Panc1 (cell line): ENCODE data around the gene SPTBN1. TPM values are rescaled to one million over a fixed set of nuclear protein-coding genes. Genes with fewer than 3 reads are reported as not detected.

Experiments used
- ATAC-seq: fragments of 200-7000 bp; cut with Tn5 transposase; 2 replicates; pipeline ENCODE4 v1.9.1; 2020; ENCODE audit warnings: mild to moderate bottlenecking, moderate library complexity
- BruUV-seq: library from RNA; stranded (reverse); fragments of 400-500 nt; replicated peaks from 2 replicates; lab custom pipeline; 2021; lab: Mats Ljungman, UMichigan
- CTCF ChIA-PET: fragments of 300-600 bp; sonication (Branson Sonifier 250); formaldehyde crosslinking; loops from one replicate; lab custom pipeline; 2022; ENCODE audit warnings: antibody characterized with exemption; lab: Charles Lee
- POLR2A ChIA-PET: fragments of 300-600 bp; sonication (Branson Sonifier 250); formaldehyde crosslinking; loops from one replicate; lab custom pipeline; 2022; ENCODE audit warnings: antibody characterized with exemption; lab: Charles Lee
- DNase-seq: peaks from one replicate; pipeline ENCODE4 v3.0.0-alpha.2; 2010; ENCODE audit warnings: low read depth, low spot score
- H3K27ac ChIP-seq: 2 replicates; pipeline ENCODE4 v1.5.1; 2011; ENCODE audit warnings: mild to moderate bottlenecking, low read length, inconsistent platforms
- H3K27me3 ChIP-seq: fragments of 200-500 bp; sonication (Bioruptor generic); 2 replicates; pipeline ENCODE4 v1.6.0; 2014; ENCODE audit warnings: low read length, inconsistent platforms; ENCODE audit not compliant: control insufficient read depth, insufficient read depth
- H3K36me3 ChIP-seq: fragments of 200-500 bp; sonication (Bioruptor generic); 2 replicates; pipeline ENCODE4 v1.5.1; 2014; ENCODE audit warnings: inconsistent platforms, mild to moderate bottlenecking, low read length, moderate library complexity; ENCODE audit not compliant: control insufficient read depth, insufficient read depth
- H3K4me1 ChIP-seq: 2 replicates; pipeline ENCODE4 v1.5.1; 2011; ENCODE audit warnings: inconsistent platforms, mild to moderate bottlenecking, low read length, moderate library complexity; ENCODE audit not compliant: control insufficient read depth, insufficient read depth
- H3K4me3 ChIP-seq, 2 experiments: 2 replicates each; pipeline ENCODE4 v1.5.1; 2011 to 2012; ENCODE audit warnings: low read depth in 2 of 2, low read length in 2 of 2, mild to moderate bottlenecking in 2 of 2, inconsistent platforms in 1 of 2, moderate library complexity in 1 of 2
- H3K9me3 ChIP-seq: fragments of 200-500 bp; sonication (Bioruptor generic); 2 replicates; pipeline ENCODE4 v1.5.1; 2014; ENCODE audit warnings: low read depth, mild to moderate bottlenecking, inconsistent platforms, low read length, moderate library complexity; ENCODE audit not compliant: control insufficient read depth, insufficient read depth
- CTCF ChIP-seq: fragments of 450-650 bp; IDR thresholded peaks from 2 replicates; pipeline ENCODE4 v1.5.1; 2017; ENCODE audit warnings: mild to moderate bottlenecking
- POLR2AphosphoS5 ChIP-seq: IDR thresholded peaks from 2 replicates; pipeline ENCODE4 v1.6.1; 2012; ENCODE audit warnings: mild to moderate bottlenecking, low read depth, low read length, moderate library complexity
- REST ChIP-seq, 2 experiments: IDR thresholded peaks; 2 replicates each; pipeline ENCODE4 v1.6.1; 2011 to 2012; ENCODE audit warnings: low read depth in 2 of 2, control low read depth in 1 of 2, low read length in 1 of 2, mild to moderate bottlenecking in 1 of 2, moderate library complexity in 1 of 2; ENCODE audit not compliant: insufficient read depth in 1 of 2
- SIN3A ChIP-seq: IDR thresholded peaks from 2 replicates; pipeline ENCODE4 v1.6.1; 2012; ENCODE audit warnings: low read depth, mild to moderate bottlenecking, low read length, moderate library complexity, borderline replicate concordance; ENCODE audit not compliant: insufficient read depth
- TCF7L2 ChIP-seq: IDR thresholded peaks from 2 replicates; pipeline ENCODE4 v1.6.1; 2011; ENCODE audit warnings: mild to moderate bottlenecking, low read depth, low read length, inconsistent platforms
- in situ Hi-C: cut with HindIII; loops from 2 replicates; pipeline ENCODE4 v1.10.0; 2016; ENCODE audit warnings: low sequenced_read_pairs, low pct_unique_long_range_greater_than_20kb
- intact Hi-C: fragments of 100-400 bp; cut with micrococcal nuclease; formaldehyde crosslinking; loops from one replicate; pipeline ENCODE4 v1.10.0; 2022; ENCODE audit not compliant: unreplicated experiment
- total RNA-seq: library from RNA; stranded (reverse); gene quantifications from one replicate; pipeline ENCODE4 v1.2.1, GENCODE V29; 2021; ENCODE audit not compliant: unreplicated experiment

Gene SPTBN1
- total RNA-seq, 1 experiment from 2014 or later = 169 TPM

GRCh38 chr2:54639609-54640008, 183.5 kb downstream of the SPTBN1 start:
- no peak overlapping the region for H3K27ac ChIP-seq
- ATAC-seq = no peak
- no peaks in the 10 kb centered on the region for H3K9me3 ChIP-seq
- ChIA-PET POLR2A (no interaction called here), CTCF (no interaction called here)
- in situ Hi-C loops (no loop called here), intact Hi-C loops (no loop called here)
- H3K4me1 ChIP-seq = no peaks in the 10 kb centered on the region
- no peak overlapping the region for H3K4me3 ChIP-seq
- H3K36me3 ChIP-seq = peaks cover 44% of the 10 kb centered on the region
- DNase-seq = no peak
- H3K27me3 ChIP-seq = no peaks in the 10 kb centered on the region
- no TSS peak for BruUV-seq
- TF ChIP-seq CTCF (no peak), TCF7L2 (no peak), POLR2AphosphoS5 (no peak), SIN3A (no peak), REST (IDR thresholded peaks at IDR 0.05; ENCODE audit: insufficient read depth in 1 of 2, low read depth in 2 of 2, low read length in 1 of 2) (no peak)

GRCh38 chr2:54640834-54641540, 184.9 kb downstream of the SPTBN1 start:
- intact Hi-C loops = no loop called here

More at GRCh38 chr2:54640834-54641540, 184.9 kb downstream of the SPTBN1 start:
- ChIA-PET CTCF (no interaction called here), POLR2A (no interaction called here)
- no peak for TF ChIP-seq TCF7L2
- TF ChIP-seq POLR2AphosphoS5 = no peak
- TF ChIP-seq SIN3A = no peak
- no peak for TF ChIP-seq CTCF
- TF ChIP-seq REST (IDR thresholded peaks at IDR 0.05; ENCODE audit: insufficient read depth in 1 of 2, low read depth in 2 of 2, low read length in 1 of 2) = no peak
- H3K27ac ChIP-seq = no peak overlapping the region
- in situ Hi-C loops = no loop called here
- no peak overlapping the region for H3K4me3 ChIP-seq
- DNase-seq = no peak
- ATAC-seq = no peak
- BruUV-seq = no TSS peak
- H3K9me3 ChIP-seq = no peaks in the 10 kb centered on the region
- peaks cover 47% of the 10 kb centered on the region for H3K36me3 ChIP-seq
- H3K27me3 ChIP-seq = no peaks in the 10 kb centered on the region
- no peaks in the 10 kb centered on the region for H3K4me1 ChIP-seq
